Heart left ventricle (tissue), 16 donors: ENCODE measurements around the gene UCN3. TPM values are rescaled to one million over a fixed set of nuclear protein-coding genes. Genes with fewer than 3 reads are reported as not detected.

ENCODE experiments used
- ATAC-seq, 4 donors: fragments of 200-7000 bp; cut with Tn5 transposase; one replicate each; pipeline ENCODE4 v1.9.1; 2020 to 2022; ENCODE audit warnings: moderate library complexity in 4 of 4, mild to moderate bottlenecking in 3 of 4, moderate number of reproducible peaks in 1 of 4
- DNase-seq, 5 donors: peaks; one replicate each; pipeline ENCODE4 v3.0.0-alpha.2; 2020
- H3K27ac ChIP-seq, 12 donors: fragments of 200-600 bp; sonication (generic) in 4 of 12; one replicate each; pipeline versions ENCODE4 v1.5.0 to v1.8.0; 2016 to 2022; ENCODE audit warnings: mild to moderate bottlenecking in 2 of 12
- H3K27me3 ChIP-seq, 9 donors: fragments of 200-600 bp; sonication (generic) in 2 of 9; one replicate each; pipeline versions ENCODE4 v1.5.1 to v1.8.0; 2016 to 2022; ENCODE audit warnings: mild to moderate bottlenecking in 3 of 9
- H3K36me3 ChIP-seq, 9 donors: fragments of 200-600 bp; sonication (generic) in 2 of 9; one replicate each; pipeline versions ENCODE4 v1.5.0 to v1.8.0; 2018 to 2022; ENCODE audit warnings: mild to moderate bottlenecking in 2 of 9
- H3K4me1 ChIP-seq, 12 donors: fragments of 200-600 bp; sonication (generic) in 4 of 12; one replicate each; pipeline versions ENCODE4 v1.5.0 to v1.8.0; 2016 to 2022; ENCODE audit warnings: mild to moderate bottlenecking in 3 of 12
- H3K4me3 ChIP-seq, 12 donors: fragments of 200-600 bp; sonication (generic) in 4 of 12; one replicate each; pipeline versions ENCODE4 v1.5.0 to v1.8.0; 2017 to 2022; ENCODE audit warnings: mild to moderate bottlenecking in 9 of 12, moderate library complexity in 4 of 12
- H3K9me3 ChIP-seq, 12 donors: fragments of 200-600 bp; sonication (generic) in 4 of 12; one replicate each; pipeline versions ENCODE4 v1.5.0 to v1.8.0; 2016 to 2022; ENCODE audit warnings: mild to moderate bottlenecking in 1 of 12
- POLR2A ChIP-seq, 2 donors: fragments of 450-650 bp; IDR thresholded peaks; one replicate each; pipeline ENCODE4 v1.6.1; 2017; ENCODE audit warnings: antibody characterized with exemption in 2 of 2, mild to moderate bottlenecking in 2 of 2, moderate library complexity in 2 of 2
- WGBS, 4 donors: extraction: QIAGEN DNeasy Blood & Tissue Kit in 2 of 4; methylation state at CpG; one replicate each; pipeline versions ENCODE4 v1.1.5 to v1.1.7; 2013 to 2018; 5-methylcytosine and 5-hydroxymethylcytosine counted together
- intact Hi-C, 10 donors: fragments of 100-400 bp; cut with DNase I; formaldehyde crosslinking; loops; one replicate each; pipeline versions ENCODE4 v1.11.1 to v1.14.2; 2022
- polyA plus RNA-seq, 2 donors: library from polyadenylated mRNA; stranded (reverse); fragments of 200-250 nt; gene quantifications; one replicate each; pipeline ENCODE4 v1.2.3, GENCODE V29; 2013
- total RNA-seq, 9 donors: library from RNA; depleted of rRNA in 2 of 9; stranded (reverse); fragments of >200 nt in 2 of 9; fragmentation: NEBNext Ultra II Directional in 3 of 9; extraction: Animal tissue kit (Norgen Biotek cat#: 25700) in 3 of 9; gene quantifications; one replicate each; pipeline versions ENCODE4 v1.1.0 to v1.2.4, GENCODE V29; 2016 to 2023
- TF ChIP-seq, protein P1 (sequence below), 12 donors: fragments of 200-600 bp; sonication (generic) in 4 of 12; IDR thresholded peaks; one replicate each; pipeline versions ENCODE4 v1.5.0 to v1.8.0; 2018 to 2022; ENCODE audit warnings: antibody characterized with exemption in 12 of 12, mild to moderate bottlenecking in 5 of 12
- donor health status: ischemic (EF 13 %, LVEDD 7.1; RV severe dilation, severe dysfunction).
- donor health status: healthy with polysubstance abuse.
- donor health status: DM: no; HTN: yes; CAD: no.
- donor health status: DM: no; HTN: no; CAD: no.
- donor health status: ischemic (EF 25% LVEDD 6.9; RV normal size, moderate dysfunction).
- donor health status: ischemic (EF 25% LVEDD 5.7; RV mildly dilated, moderate dysfunction).
- donor health status: healthy.
- donor health status: DM: yes; HTN: yes; CAD: no.
- donor health status: ischemic (EF 35%, LVEDD 5.7; RV mildly dilated, moderate dysfunction).
- donor health status: nonischemic (EF 11% LVEDD 7.7; RV severe dilation, severe dysfunction).
- donor health status: DM: yes; HTN: yes; CAD: no.
- donor health status: PGD.
- donor health status: ischemic (EF 29% LVEDD 5.4; RV normal size, mild dysfunction).
- donor health status: nonischemic (EF 23%, LVEDD 6.1; RV moderate dilation, normal function).

The UCN3 gene
- total and polyA plus RNA-seq, 11 donors = not detected

DNA sequence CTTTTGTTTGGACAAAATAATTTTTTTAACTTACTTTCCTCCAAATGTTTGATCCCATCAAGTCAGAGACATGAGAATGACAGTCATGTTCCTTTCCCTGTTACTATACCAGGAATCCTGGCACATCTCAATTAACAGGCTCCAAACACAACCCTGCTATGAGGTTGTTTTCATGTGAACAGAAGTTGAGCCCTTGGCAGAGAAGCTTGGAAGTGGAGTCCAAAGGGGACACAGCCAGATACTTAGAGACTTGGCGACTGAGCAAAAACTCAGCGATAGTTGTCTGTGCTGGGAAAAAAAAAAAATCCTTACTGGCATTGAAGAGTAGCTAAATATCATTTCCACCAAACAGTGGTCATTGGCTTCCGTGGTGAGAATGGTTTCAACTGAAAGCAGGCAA lies 27.0 kb downstream of the UCN3 start:
- Histone ChIP-seq H3K4me3 (no peak overlapping the region), H3K36me3 (no peaks in the 10 kb centered on the region), H3K4me1 (no peaks in the 10 kb centered on the region), H3K27me3 (no peaks in the 10 kb centered on the region), H3K9me3 (peaks cover 0 to 40% (median 18%) of the 10 kb centered on the region in 12 donors), H3K27ac (no peak overlapping the region)
- 90 to 94% (median 93%) methylated on average over 3 of the region's 3 CpGs for WGBS, 4 donors
- ATAC-seq (no peak), DNase-seq (no peak)
- intact Hi-C loops = no loop called here
- no peak for TF ChIP-seq POLR2A (IDR thresholded peaks at IDR 0.05)
- TF ChIP-seq, protein P1, sequence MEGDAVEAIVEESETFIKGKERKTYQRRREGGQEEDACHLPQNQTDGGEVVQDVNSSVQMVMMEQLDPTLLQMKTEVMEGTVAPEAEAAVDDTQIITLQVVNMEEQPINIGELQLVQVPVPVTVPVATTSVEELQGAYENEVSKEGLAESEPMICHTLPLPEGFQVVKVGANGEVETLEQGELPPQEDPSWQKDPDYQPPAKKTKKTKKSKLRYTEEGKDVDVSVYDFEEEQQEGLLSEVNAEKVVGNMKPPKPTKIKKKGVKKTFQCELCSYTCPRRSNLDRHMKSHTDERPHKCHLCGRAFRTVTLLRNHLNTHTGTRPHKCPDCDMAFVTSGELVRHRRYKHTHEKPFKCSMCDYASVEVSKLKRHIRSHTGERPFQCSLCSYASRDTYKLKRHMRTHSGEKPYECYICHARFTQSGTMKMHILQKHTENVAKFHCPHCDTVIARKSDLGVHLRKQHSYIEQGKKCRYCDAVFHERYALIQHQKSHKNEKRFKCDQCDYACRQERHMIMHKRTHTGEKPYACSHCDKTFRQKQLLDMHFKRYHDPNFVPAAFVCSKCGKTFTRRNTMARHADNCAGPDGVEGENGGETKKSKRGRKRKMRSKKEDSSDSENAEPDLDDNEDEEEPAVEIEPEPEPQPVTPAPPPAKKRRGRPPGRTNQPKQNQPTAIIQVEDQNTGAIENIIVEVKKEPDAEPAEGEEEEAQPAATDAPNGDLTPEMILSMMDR (IDR thresholded peaks at IDR 0.05) = no peak

DNA sequence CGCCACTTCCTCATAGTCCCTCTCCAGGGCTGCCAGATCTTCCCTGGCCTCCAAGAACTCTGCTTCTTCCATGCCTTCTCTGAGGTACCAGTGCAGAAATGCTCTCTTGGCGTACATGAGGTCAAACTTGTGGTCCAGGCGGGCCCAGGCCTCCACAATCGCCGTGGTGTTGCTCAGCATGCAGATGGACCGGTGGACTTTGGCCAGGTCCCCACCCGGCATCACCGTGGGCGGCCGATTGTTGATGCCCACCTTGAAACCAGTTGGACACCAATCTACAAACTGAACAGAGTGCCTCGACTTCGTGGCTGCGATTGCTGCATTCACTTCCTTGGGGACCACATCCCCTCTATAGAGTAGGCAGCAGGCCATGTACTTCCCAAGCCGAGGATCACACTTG lies 28.8 kb downstream of the UCN3 start:
- no peak for TF ChIP-seq POLR2A (IDR thresholded peaks at IDR 0.05)
- TF ChIP-seq, protein P1 (IDR thresholded peaks at IDR 0.05) = no peak
- no peaks in the 10 kb centered on the region for H3K36me3 ChIP-seq
- no peaks in the 10 kb centered on the region for H3K27me3 ChIP-seq
- DNase-seq = no peak
- no peak overlapping the region for H3K27ac ChIP-seq
- intact Hi-C loops = no loop called here
- 93 to 96% (median 95%) methylated on average over 11 to 14 of the region's 14 CpGs for WGBS, 4 donors
- H3K9me3 ChIP-seq = peaks cover 0 to 38% (median 18%) of the 10 kb centered on the region in 12 donors
- H3K4me3 ChIP-seq = no peak overlapping the region
- no peak for ATAC-seq
- H3K4me1 ChIP-seq = no peaks in the 10 kb centered on the region

DNA sequence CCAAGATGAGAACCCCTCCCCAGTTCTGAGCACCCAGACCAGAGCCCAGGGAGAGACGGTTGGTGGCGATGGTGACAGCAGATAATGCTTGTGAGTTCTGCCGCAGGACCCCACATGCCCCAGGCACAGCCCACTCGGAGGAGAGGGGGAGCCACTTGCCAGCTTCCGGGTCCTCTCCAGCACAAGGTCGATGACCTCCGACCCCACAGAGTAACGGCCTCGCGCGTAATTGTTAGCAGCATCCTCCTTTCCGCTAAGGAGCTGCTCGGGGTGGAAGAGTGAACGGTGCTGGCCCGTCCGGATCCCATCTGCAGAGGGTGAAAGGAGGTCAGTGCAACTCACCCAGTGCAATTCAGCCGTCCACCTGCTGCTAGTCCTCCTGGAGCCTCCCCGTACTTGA lies 30.4 kb downstream of the UCN3 start:
- 89 to 92% (median 91%) methylated on average over 18 of the region's 18 CpGs for WGBS, 4 donors
- Histone ChIP-seq H3K27ac (no peak overlapping the region), H3K9me3 (peaks cover 0 to 22% (median 15%) of the 10 kb centered on the region in 12 donors), H3K4me1 (no peaks in the 10 kb centered on the region), H3K4me3 (no peak overlapping the region), H3K36me3 (no peaks in the 10 kb centered on the region), H3K27me3 (no peaks in the 10 kb centered on the region)
- DNase-seq (no peak), ATAC-seq (no peak)
- intact Hi-C loops = no loop called here
- TF ChIP-seq POLR2A (IDR thresholded peaks at IDR 0.05) = no peak
- TF ChIP-seq, protein P1 (IDR thresholded peaks at IDR 0.05) = no peak

DNA sequence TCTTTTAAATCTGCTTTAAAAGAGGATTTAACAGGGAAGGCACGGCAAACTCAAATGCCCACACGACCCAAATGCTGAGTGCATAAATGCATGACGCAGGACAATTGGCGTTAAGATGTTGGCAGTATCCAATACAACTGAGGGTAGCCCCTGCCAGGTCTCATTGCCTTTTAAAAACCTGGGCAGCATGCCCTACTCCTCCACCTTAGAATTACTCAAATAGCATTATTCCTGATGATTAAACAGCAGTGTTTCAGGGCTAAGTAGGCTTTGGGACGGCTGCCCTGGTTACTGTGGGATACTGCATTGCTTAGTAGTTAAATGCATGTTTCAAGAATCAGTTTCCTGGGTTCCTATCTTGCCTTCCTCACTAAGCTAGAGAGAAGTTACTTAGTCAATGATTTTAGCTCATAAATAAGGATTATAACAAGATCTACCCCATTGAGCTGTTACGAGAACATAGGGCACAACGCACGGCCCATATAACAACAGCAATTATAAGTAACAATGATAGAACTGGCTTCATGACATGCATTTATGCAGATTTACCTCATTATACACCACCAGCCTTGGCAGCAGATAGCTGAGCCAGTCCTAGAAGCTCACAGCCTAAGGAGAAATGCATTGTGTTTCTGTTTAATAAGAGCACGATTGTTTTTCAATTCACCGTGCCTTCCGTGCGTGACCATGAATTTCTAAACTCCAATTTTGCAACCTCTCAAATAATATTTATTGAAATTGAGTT lies 32.0 kb downstream of the UCN3 start:
- Histone ChIP-seq H3K4me1 (no peaks in the 10 kb centered on the region), H3K27me3 (no peaks in the 10 kb centered on the region), H3K27ac (no peak overlapping the region), H3K9me3 (peaks cover 0 to 7% (median under 1%) of the 10 kb centered on the region in 12 donors), H3K4me3 (no peak overlapping the region), H3K36me3 (no peaks in the 10 kb centered on the region)
- DNase-seq (no peak), ATAC-seq (no peak)
- intact Hi-C loops = no loop called here
- TF ChIP-seq, protein P1 (IDR thresholded peaks at IDR 0.05) = no peak
- TF ChIP-seq POLR2A (IDR thresholded peaks at IDR 0.05) = no peak
- 87 to 96% (median 94%) methylated on average over 12 of the region's 12 CpGs for WGBS, 4 donors
